ENCODE data around the gene FAM169A. TPM values are rescaled to one million over a fixed set of nuclear protein-coding genes. Genes with fewer than 3 reads are reported as not detected.
"Not testable (repeated sequence)": the region's sequence is repeated elsewhere in the genome, so short reads cannot be mapped to it uniquely, and the experiment has no call there.

The FAM169A gene
- total and polyA plus RNA-seq, 10 of the 15 experiments (the other 5 are each of a cell fraction or from before 2014, with no cell fraction given): 0.37 to 15.4 (median 4.7) TPM

DNA sequence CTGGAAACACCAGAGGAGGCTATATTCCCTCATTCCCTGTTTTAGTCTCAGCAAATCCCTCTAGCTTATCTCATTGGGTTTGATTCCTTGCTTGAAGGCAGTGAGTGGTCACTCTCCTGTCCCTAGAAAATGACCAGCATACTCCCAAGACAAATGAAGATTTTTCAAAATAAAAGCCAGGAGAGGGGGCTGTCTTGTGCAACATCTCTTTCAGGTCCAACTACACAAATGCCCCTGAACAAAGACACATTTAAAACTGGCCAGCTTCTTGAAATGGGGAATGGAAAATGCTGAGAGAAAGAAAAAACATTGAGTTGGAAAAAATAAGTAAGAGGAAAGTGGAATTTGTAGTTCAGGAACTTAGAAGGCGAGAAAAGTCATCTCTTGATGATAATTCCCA, 49.3 kb upstream of the FAM169A start (continued):
- TF ChIP-seq FOXM1 (IDR thresholded peaks at IDR 0.05; ENCODE audit: low read depth, low read length): no peak
- no peak for TF ChIP-seq BRCA1 (IDR thresholded peaks at IDR 0.05; ENCODE audit: low read depth, low read length)
- no peak for TF ChIP-seq FOXK2 (IDR thresholded peaks at IDR 0.05)
- no peak for TF ChIP-seq NFXL1 (IDR thresholded peaks at IDR 0.05; ENCODE audit: borderline replicate concordance)
- TF ChIP-seq SUPT20H (IDR thresholded peaks at IDR 0.05; ENCODE audit: borderline replicate concordance, control insufficient read depth, low read depth, low read length): no peak
- TF ChIP-seq PAX8 (IDR thresholded peaks at IDR 0.05): no peak

DNA sequence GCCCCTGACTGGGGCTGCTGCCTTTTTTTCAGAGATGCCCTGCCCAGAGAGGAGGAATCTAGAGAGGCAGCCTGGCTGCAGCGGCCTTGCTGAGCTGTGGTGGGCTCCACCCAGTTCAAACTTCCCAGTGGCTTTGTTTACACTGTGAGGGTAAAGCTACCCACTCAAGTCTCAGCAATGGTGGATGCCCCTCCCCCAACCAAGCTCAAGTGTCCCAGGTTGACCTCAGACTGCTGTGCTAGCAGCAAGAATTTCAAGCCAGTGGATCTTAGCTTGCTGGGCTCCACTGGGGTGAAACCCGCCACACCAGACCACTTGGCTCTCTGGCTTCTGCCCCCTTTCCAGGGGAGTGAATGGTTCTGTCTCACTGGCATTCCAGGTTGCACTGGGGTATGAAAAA, 45.2 kb upstream of the FAM169A start:
- in situ Hi-C loops (cut with MboI); H3K9ac ChIP-seq (ENCODE audit: control insufficient read depth, insufficient read depth, low read length); H3K9me3 ChIP-seq (replicated peaks; ENCODE audit: control insufficient read depth, insufficient read depth, low read length); H3K27ac ChIP-seq (ENCODE audit: control insufficient read depth, insufficient read depth); H3K4me1 ChIP-seq (ENCODE audit: control insufficient read depth, insufficient read depth, low read length); ATAC-seq; H3K4me2 ChIP-seq (ENCODE audit: control insufficient read depth, insufficient read depth); H3K79me2 ChIP-seq (ENCODE audit: control insufficient read depth, insufficient read depth, low read length); RAD21 ChIA-PET (ENCODE audit: unreplicated experiment); intact Hi-C loops (cut with micrococcal nuclease; ENCODE audit: unreplicated experiment); FAIRE-seq; POLR2A ChIA-PET; H4K20me1 ChIP-seq (ENCODE audit: control insufficient read depth, insufficient read depth); H3K4me3 ChIP-seq; H2AFZ ChIP-seq (ENCODE audit: control insufficient read depth, low read depth, low read length); H3K27me3 ChIP-seq (replicated peaks in 1 of 2; ENCODE audit: control insufficient read depth in 2 of 2, insufficient read depth in 2 of 2, low read length in 1 of 2); BruUV-seq (replicated peaks); DNase-seq (ENCODE audit: low read depth, low spot score); H3K36me3 ChIP-seq (ENCODE audit: control insufficient read depth in 2 of 2, insufficient read depth in 2 of 2, low read length in 1 of 2); CTCF ChIA-PET; SMC1A ChIA-PET (ENCODE audit: uncharacterized antibody, unreplicated experiment): not testable (repeated sequence)
- 50% methylated on average over 2 of the region's 2 CpGs for WGBS (ENCODE audit: insufficient coverage, insufficient replicate concordance, low lambda C conversion rate, missing lambda C conversion rate)

DNA sequence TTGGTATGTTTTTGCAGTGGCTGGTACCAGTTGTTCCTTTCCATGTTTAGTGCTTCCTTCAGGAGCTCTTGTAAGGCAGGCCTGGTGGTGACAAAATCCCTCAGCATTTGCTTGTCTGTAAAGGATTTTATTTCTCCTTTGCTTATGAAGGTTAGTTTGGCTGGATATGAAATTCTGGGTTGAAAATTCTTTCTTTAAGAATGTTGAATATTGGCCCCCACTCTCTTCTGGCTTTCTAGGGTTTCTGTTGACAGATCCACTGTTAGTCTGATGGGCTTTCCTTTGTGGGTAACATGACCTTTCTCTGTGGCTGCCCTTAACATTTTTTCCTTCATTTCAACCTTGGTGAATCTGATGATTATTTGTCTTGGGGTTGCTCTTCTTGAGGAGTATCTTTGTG, 43.7 kb upstream of the FAM169A start:
- H3K27ac ChIP-seq (ENCODE audit: control insufficient read depth, insufficient read depth); H3K27me3 ChIP-seq (replicated peaks in 1 of 2; ENCODE audit: control insufficient read depth in 2 of 2, insufficient read depth in 2 of 2, low read length in 1 of 2); H3K9me3 ChIP-seq (replicated peaks; ENCODE audit: control insufficient read depth, insufficient read depth, low read length); H3K4me3 ChIP-seq; in situ Hi-C loops (cut with MboI); POLR2A ChIA-PET; ATAC-seq; SMC1A ChIA-PET (ENCODE audit: uncharacterized antibody, unreplicated experiment); CTCF ChIA-PET; H3K9ac ChIP-seq (ENCODE audit: control insufficient read depth, insufficient read depth, low read length); BruUV-seq (replicated peaks); intact Hi-C loops (cut with micrococcal nuclease; ENCODE audit: unreplicated experiment); H3K4me2 ChIP-seq (ENCODE audit: control insufficient read depth, insufficient read depth); H3K4me1 ChIP-seq (ENCODE audit: control insufficient read depth, insufficient read depth, low read length); DNase-seq (ENCODE audit: low read depth, low spot score); RAD21 ChIA-PET (ENCODE audit: unreplicated experiment); H3K79me2 ChIP-seq (ENCODE audit: control insufficient read depth, insufficient read depth, low read length); H3K36me3 ChIP-seq (ENCODE audit: control insufficient read depth in 2 of 2, insufficient read depth in 2 of 2, low read length in 1 of 2); H2AFZ ChIP-seq (ENCODE audit: control insufficient read depth, low read depth, low read length); H4K20me1 ChIP-seq (ENCODE audit: control insufficient read depth, insufficient read depth); FAIRE-seq: not testable (repeated sequence)

DNA sequence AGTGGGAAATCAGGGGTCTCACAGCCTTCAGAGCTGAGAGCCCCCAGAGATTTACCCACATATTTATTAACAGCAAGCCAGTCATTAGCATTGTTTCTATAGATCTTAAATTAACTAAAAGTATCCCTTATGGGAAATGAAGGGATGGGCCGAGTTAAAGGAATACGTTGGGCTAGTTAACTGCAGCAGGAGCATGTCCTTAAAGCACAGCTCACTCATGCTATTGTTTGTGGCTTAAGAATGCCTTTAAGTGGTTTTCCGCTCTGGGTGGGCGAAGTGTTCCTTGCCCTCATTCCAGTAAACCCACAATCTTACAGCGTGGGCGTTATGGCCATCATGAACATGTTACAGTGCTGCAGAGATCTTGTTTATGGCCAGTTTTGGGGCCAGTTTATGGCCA, 42.0 kb upstream of the FAM169A start:
- H4K20me1 ChIP-seq (ENCODE audit: control insufficient read depth, insufficient read depth); H3K9me3 ChIP-seq (replicated peaks; ENCODE audit: control insufficient read depth, insufficient read depth, low read length); H3K27ac ChIP-seq (ENCODE audit: control insufficient read depth, insufficient read depth); POLR2A ChIA-PET; DNase-seq (ENCODE audit: low read depth, low spot score); RAD21 ChIA-PET (ENCODE audit: unreplicated experiment); intact Hi-C loops (cut with micrococcal nuclease; ENCODE audit: unreplicated experiment); SMC1A ChIA-PET (ENCODE audit: uncharacterized antibody, unreplicated experiment); H3K36me3 ChIP-seq (ENCODE audit: control insufficient read depth in 2 of 2, insufficient read depth in 2 of 2, low read length in 1 of 2); ATAC-seq; H2AFZ ChIP-seq (ENCODE audit: control insufficient read depth, low read depth, low read length); H3K9ac ChIP-seq (ENCODE audit: control insufficient read depth, insufficient read depth, low read length); H3K4me3 ChIP-seq; in situ Hi-C loops (cut with MboI); H3K4me2 ChIP-seq (ENCODE audit: control insufficient read depth, insufficient read depth); H3K4me1 ChIP-seq (ENCODE audit: control insufficient read depth, insufficient read depth, low read length); FAIRE-seq; H3K79me2 ChIP-seq (ENCODE audit: control insufficient read depth, insufficient read depth, low read length); BruUV-seq (replicated peaks); H3K27me3 ChIP-seq (replicated peaks in 1 of 2; ENCODE audit: control insufficient read depth in 2 of 2, insufficient read depth in 2 of 2, low read length in 1 of 2): not testable (repeated sequence)
- CTCF ChIA-PET: interaction anchor here (1.0 kb wide), 1 partner anchor 234 kb away, joined by 3 read pairs; no protein-coding TSS in a partner anchor
- WGBS (ENCODE audit: insufficient coverage, insufficient replicate concordance, low lambda C conversion rate, missing lambda C conversion rate): 37% methylated on average over 6 of the region's 6 CpGs
